H1 (cell line): ENCODE data around the gene ZNF385D. TPM values are rescaled to one million over a fixed set of nuclear protein-coding genes. Genes with fewer than 3 reads are reported as not detected.

Experiments
- BACH1 ChIP-seq: IDR thresholded peaks from 2 replicates; pipeline ENCODE4 v1.6.1; 2012; ENCODE audit warnings: low read length, improper control_type of control experiment
- CHD7 ChIP-seq: fragments of 300-600 bp; sonication (generic); IDR thresholded peaks from 2 replicates; pipeline ENCODE4 v1.7.1; 2012; ENCODE audit warnings: low read length, moderate library complexity, mild to moderate bottlenecking, inconsistent platforms; ENCODE audit not compliant: insufficient replicate concordance
- CTBP2 ChIP-seq: IDR thresholded peaks from 2 replicates; pipeline ENCODE4 v1.7.0; 2011; ENCODE audit warnings: borderline replicate concordance, mild to moderate bottlenecking, moderate library complexity, mixed read lengths, low read length; ENCODE audit not compliant: insufficient read depth, insufficient read length
- EP300 ChIP-seq, 2 experiments: IDR thresholded peaks; 1 replicate in 1 of 2; 2 replicates in 1 of 2; pipeline ENCODE4 v1.6.1; 2011 to 2012; ENCODE audit warnings: low read depth in 2 of 2, low read length in 2 of 2, mild to moderate bottlenecking in 2 of 2, borderline replicate concordance in 1 of 2, inconsistent platforms in 1 of 2, moderate library complexity in 1 of 2
- GTF2F1 ChIP-seq: IDR thresholded peaks from 2 replicates; pipeline ENCODE4 v1.6.1; 2012; ENCODE audit warnings: low read depth, low read length, improper control_type of control experiment, borderline replicate concordance
- JUN ChIP-seq: IDR thresholded peaks from 2 replicates; pipeline ENCODE4 v1.6.1; 2011; ENCODE audit warnings: low read depth, mild to moderate bottlenecking, improper control_type of control experiment, low read length
- PHF8 ChIP-seq: fragments of 200-600 bp; sonication (generic); conservative IDR thresholded peaks from 2 replicates; pipeline ENCODE4 v1.7.1; 2012; ENCODE audit warnings: low read depth, mild to moderate bottlenecking, inconsistent platforms, low read length, moderate library complexity
- RFX5 ChIP-seq: IDR thresholded peaks from 2 replicates; pipeline ENCODE4 v1.6.1; 2011; ENCODE audit warnings: low read depth, low read length, improper control_type of control experiment, borderline replicate concordance
- RNF2 ChIP-seq: fragments of 200-900, 300-1000 bp; sonication (generic); IDR thresholded peaks from 2 replicates; pipeline ENCODE4 v1.7.1; 2016; ENCODE audit warnings: borderline replicate concordance, low read depth, mild to moderate bottlenecking, antibody characterized with exemption, low read length; ENCODE audit not compliant: poor library complexity, severe bottlenecking; ENCODE audit errors: missing control alignments
- SAP30 ChIP-seq: fragments of 300-600 bp; sonication (generic); IDR thresholded peaks from 2 replicates; pipeline ENCODE4 v1.7.1; 2012; ENCODE audit warnings: low read length, moderate library complexity, mild to moderate bottlenecking, inconsistent platforms; ENCODE audit not compliant: insufficient read depth, insufficient replicate concordance
- ZNF274 ChIP-seq: IDR thresholded peaks from 2 replicates; pipeline ENCODE4 v1.7.0; 2012; ENCODE audit warnings: low read length, borderline replicate concordance; ENCODE audit errors: extremely low read depth
- polyA plus RNA-seq, 7 experiments: library from polyadenylated mRNA; depleted of rRNA in 3 of 7; stranded (reverse) in 5 of 7; unstranded in 2 of 7; fragments of >200 nt in 5 of 7; fragments of 200-250 nt in 2 of 7; gene quantifications; 1 replicate in 5 of 7; 2 replicates in 1 of 7; 4 replicates in 1 of 7; pipeline versions ENCODE4 v1.2.1 to v1.2.3, GENCODE V29; 2011 to 2013; ENCODE audit warnings: missing spikeins in 2 of 7, mixed read lengths in 2 of 7
- total RNA-seq: library from RNA; stranded (reverse); fragmentation: NEBNext Ultra II Directional; extraction: Animal tissue kit (Norgen Biotek cat#: 25700); gene quantifications from 2 replicates; pipeline ENCODE4 v1.2.1, GENCODE V29; 2021

ZNF385D gene
- total and polyA plus RNA-seq, 2 of the 8 experiments (the other 6 are each of a cell fraction or from before 2014, with no cell fraction given) = 5.9 to 10.8 TPM

DNA sequence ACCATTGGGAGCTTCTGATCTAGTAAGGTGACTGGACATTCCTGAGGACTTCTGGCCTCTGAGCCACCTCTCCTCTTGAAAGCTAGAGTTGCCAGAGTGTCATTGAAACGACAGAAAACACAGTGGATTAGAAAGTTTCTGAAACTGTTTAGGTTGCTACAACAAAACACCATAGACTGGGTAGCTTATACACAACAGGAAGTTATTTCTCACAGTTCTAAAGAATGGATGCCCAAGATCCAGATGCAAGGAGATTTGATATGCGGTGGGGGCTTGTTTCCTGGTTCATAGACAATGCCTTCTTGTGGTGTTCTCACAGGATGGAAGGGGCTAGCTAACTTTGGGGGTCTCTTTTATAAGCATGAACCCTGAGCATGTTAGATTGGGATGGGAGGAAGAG lies 43.3 kb upstream of the ZNF385D start (continued):
- TF ChIP-seq CHD7 (no peak), CTBP2 (no peak), BACH1 (no peak), RFX5 (no peak), GTF2F1 (no peak), ZNF274 (no peak), JUN (no peak), PHF8 (no peak), SAP30 (no peak), RNF2 (no peak), EP300 (IDR thresholded peaks at IDR 0.05; ENCODE audit: borderline replicate concordance in 1 of 2, low read depth in 2 of 2, low read length in 2 of 2) (no peak)
